Renal cortical epithelial cell (primary cell): Measurements from ENCODE around the gene MCU. TPM values are rescaled to one million over a fixed set of nuclear protein-coding genes. Genes with fewer than 3 reads are reported as not detected.
A peak's percentile ranks its signal among the peaks of the same experiment; 100 is the strongest.
"Not testable (repeated sequence)": the region's sequence is repeated elsewhere in the genome, so short reads cannot be mapped to it uniquely, and the experiment has no call there.

ENCODE experiments used
- DNase-seq: peaks from one replicate; pipeline ENCODE4 v3.0.0-alpha.2; 2011; ENCODE audit warnings: low read depth
- total RNA-seq: library from RNA; depleted of rRNA; stranded (reverse); fragments of >200 nt; gene quantifications from 2 replicates; pipeline ENCODE4 v1.2.3, GENCODE V29; 2014

Gene MCU
- total RNA-seq, 1 donor from 2014 or later: 47.2 TPM

GRCh38 chr10:72687035-72687434 lies 4.9 kb upstream of the MCU start:
- DNase-seq: no peak

- DNase-seq: peak; percentile 98
Observed at GRCh38 chr10:72688208-72688651, 3.7 kb upstream of the MCU start.

DNA sequence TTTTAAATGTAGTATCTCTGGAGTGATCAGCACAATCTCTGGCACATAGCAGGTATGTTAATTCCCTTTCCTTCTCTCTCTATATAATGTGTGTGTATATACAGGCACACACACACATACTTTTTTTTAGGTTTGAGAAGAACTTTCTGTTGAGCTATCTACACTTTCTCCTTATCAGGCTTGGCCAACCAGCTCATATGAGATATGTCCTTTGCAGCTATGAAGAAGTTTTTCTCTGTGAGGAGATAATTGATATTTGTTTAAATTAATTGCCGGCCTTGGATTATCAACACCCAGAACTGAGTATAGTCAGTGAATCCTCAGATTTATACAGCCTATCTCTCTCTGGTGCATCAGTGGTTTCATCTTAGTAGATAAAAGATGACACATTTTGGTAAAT lies 2.3 kb upstream of the MCU start:
- DNase-seq: no peak

- DNase-seq: no peak
Observed at GRCh38 chr10:72690071-72690755, 1.7 kb upstream of the MCU start.

- no peak for DNase-seq
Observed at GRCh38 chr10:72691470-72691862, 477 bp upstream of the MCU start.

DNA sequence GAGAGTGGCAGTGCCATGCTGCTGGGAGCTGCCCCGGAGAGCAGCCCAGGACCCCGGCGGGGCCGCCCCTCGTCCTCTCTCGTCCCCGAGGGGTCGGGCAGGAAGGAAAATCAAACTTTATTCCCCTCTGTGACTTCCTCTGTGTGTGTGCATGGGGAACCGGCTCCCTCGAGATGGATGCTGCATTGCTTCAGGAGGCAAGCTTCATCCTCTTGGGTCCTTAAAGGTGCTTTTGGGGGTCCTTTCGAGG lies 726 bp downstream of the MCU start:
- no peak for DNase-seq

DNA sequence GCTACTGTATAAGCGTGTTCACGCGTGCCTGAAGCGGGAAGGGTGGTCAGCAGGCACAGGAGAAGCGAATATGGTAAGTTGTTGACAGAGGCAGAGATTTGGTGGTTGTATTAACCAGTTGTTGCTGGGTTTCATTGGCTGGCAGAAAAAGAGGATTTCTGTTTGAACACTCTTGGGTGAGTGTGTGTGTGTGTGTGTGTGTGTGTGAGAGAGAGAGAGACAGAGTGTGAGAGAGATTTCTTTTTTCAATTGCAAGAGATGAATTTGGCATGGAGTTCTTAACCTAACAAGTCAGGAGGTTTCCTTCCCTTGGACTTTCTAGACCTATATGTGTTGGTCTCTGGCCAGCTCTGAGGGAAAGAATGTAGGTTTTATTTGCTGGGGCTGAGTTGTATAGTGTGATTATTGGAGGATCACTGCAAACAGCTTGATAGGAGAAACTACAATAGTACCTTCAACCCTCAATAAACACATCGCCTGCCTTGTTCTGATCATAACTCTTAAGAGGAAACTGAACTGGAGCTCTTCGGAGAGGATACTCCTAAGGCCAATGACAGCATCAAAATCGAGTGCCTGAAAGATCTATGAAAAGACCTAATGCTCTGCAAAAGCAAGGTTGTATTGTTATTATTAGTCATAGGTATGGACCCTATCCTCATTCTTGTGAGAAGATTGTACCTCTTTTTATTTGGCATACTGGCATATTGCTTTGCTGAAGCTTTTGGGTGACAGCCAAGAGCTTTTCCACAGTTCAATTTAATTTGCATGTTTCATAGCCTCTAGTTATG lies 1.2 kb downstream of the MCU start:
- DNase-seq: no peak

DNA sequence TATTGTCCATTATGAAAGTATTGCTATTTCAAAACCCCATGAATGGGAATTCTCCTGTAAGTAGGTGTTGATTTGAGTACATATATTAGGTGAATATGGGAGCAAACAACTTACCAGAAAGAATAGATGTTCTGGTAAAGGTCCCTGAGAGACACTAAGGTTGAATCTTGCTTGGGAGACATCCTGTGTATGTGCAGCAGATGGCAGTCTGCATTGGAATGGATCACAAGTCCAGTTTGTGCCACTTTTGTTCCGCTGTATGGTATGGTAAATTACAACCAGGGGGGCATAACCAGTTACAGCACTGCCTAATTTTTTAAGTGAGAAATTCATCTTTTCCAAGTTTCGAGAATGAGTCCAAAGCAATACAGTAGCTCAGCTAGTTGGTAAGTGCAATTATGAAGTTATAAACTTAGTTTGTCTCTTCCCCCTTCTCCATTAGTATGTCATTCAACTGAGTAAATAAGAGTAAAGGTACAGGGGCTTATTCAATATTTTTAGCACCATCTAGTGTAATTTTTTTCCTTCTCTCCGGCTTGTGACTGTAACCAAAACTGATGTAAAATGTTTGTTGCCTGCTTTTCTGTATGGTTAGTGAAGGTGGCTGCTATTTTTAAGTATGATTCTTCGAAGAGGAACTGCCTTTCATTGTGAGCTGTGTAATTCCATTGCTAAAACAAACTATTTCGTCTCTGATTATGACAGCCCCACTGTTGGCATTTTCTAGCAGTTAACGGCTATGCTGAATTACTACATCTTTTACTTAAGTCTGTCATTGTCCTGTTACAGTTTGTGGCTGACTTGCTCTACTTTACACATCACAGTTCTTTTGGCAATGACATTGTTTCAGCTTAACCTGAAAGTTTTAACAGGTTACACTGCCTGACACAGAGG lies 2.8 kb downstream of the MCU start:
- peak; percentile 62 for DNase-seq

DNA sequence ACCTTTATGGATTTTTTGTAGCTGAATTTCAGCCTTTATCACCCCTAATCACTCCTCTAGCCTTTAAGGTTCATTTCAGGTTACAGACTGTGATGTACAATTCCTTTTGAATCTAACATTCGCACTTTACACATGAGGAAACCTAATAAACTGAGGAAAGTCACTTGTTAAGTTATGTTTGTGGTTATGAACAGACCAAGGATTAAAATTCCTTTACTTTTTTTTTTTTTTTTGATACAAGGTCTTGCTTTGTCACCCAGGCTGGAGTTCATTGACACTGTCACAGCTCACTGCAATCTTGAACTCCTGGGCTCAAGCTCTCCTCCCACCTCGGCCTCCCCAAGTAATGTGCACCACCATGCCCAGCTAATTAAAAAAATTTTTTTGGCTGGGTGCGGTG lies 3.6 kb downstream of the MCU start:
- peak; percentile 60 for DNase-seq

GRCh38 chr10:72697716-72698115 lies 5.8 kb downstream of the MCU start:
- no peak for DNase-seq

DNA sequence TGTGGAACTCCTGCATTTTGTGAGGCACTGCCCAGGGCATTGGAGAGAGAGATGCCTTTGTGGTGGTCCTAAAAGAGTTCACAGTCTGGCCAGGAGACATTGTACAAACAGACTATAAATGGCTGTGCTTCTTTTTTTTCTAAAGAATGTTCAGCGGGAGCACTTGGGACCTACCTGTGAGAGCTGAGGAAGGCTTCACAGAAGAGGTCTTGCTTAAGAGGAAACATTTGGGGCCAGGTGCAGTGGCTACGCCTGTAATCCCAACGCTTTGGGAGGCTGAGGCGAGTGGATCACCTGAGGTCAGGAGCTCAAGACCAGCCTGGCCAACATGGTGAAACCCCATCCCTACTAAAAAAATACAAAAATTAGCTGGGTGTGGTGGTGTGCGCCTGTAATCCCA lies 10.5 kb downstream of the MCU start:
- not testable (repeated sequence) for DNase-seq

- DNase-seq: no peak
Observed at GRCh38 chr10:72702868-72703581, 11.1 kb downstream of the MCU start.

DNA sequence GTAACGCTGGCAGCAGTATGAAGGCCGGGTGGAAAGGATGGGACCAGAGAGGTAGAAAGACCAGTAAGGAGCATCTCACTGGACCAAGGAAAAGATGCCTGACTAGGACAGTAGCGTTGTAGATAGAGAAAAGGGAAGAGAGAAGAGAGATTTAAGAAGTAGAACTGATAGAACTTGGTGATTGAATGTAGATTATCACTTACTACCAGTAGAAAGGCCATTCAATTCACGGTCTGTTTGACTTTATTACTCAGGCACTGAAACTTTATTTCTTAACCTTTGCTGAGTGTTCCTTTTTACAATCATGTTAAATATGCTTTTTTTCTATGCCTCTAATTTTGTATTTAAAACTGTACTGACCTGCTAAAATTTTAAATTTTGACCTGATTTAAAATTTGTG lies 12.2 kb downstream of the MCU start:
- DNase-seq: no peak

DNA sequence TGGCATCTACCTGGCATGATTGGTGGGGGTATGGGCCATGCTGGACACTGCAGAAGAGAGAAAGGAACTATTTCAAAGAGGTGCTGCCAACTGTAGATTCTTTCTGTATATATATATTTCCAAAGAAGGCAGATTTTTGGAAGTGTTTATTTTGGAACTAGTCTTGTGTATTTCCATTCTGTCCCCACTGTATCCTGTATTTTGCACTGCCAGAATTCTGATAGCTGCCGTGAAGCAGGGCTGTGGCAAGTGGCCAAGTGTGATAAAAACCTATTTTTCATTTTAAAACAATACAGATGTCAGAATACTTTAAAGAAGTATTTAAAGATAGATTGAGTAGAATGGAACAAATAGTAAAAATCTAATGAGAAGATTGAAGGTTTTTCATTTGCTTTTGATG lies 17.1 kb downstream of the MCU start:
- DNase-seq: no peak

DNA sequence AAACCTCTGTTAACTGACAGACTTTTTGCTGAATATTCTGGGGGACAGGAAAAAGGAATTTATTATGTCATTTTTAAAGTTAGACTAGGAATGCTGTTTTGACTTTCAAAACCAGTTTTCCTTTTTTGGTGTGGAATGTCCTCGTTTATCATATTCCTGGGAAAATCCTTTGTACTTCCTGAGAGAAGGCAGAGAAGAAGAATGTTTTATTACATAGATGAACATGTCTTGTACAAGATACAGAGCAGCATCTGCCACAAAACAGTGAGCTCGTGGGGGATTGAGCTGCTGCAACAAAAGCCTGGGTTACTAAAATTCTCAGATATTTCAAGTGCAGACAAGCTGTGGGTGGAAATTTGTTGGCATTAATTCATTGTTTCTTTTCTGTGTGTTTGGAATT lies 20.2 kb downstream of the MCU start:
- no peak for DNase-seq

- peak; percentile 55 for DNase-seq
Observed at GRCh38 chr10:72719941-72720592, 28.1 kb downstream of the MCU start.

DNA sequence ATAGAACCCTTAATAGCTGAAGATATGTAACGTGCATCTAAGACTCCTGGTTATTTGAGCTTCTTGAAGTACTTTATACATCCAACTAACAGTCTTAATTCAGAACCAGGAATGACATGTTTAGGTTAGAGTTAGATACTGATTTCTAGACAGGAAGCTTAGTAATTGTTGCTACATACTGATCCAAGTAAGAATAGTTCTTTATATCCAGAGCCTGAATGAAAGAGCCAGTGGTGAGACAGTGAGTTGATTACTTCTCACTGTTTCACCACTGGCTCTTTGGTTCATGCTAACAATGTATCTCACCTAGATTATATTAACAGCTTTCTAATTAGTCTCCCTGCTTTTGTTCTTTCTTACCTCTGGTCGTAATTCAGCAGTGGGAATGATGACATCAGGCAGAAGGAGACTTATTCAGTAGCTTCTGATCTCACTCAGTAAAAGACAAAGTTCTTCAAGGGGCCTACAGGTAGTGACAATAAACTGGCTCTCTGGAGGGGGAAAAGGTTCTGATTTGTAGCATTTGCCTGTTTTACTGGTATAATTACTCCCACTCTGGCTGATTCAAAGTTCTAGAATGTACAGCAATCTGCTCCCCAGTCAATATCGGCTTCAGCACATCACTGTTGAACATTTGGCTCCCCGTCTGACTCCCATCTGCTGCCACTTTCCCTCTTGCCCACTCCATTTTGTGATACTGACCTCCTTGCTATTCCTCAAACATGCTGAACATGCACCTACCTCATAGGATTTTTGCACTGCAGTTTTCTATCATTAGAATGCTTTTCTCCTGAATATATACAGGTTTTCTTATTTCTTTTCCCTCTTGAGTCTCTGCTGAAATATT lies 29.1 kb downstream of the MCU start:
- no peak for DNase-seq

GRCh38 chr10:72727130-72727529 lies 35.2 kb downstream of the MCU start:
- no peak for DNase-seq

DNA sequence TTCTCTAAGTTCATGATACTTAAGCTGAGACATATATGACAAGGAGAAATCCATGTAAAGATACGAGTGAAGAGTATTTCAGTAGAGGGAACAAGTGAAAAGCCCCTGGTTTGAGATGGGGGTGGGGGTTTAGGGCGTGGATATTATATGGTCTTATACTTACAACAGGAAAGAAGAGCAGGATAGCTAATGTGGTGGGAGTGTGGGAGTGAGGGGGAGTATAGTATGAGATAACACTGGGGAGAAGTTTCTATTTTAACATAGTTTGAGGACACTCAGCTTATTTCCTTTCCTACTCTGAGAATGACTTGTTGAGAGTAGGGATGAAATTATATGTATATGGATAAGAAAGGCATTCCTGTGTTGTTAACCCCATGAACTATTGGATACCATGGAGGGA lies 36.5 kb downstream of the MCU start:
- no peak for DNase-seq

DNA sequence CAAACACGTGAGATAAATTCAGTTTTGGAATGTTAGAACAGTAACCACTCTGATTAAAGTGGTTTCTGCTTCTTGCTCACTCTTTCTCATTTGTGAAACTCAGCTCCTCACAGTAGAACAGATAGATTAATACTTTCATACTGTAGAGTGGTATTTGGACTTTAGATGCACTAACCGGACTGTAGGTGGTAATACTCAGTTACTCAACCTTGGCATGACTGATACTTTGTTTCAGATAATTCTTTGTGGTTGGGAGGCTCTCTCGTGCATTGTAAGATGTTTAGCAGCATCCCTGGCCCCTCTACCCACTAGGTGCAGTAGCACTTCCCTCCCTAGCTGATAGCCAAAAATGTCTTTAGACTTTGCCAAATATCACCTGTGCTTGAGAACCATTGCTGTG lies 37.6 kb downstream of the MCU start:
- peak; percentile 62 for DNase-seq

GRCh38 chr10:72730479-72730878 lies 38.5 kb downstream of the MCU start:
- no peak for DNase-seq
